HepG2 (cell line): ENCODE data around the gene RAD51D. TPM values are rescaled to one million over a fixed set of nuclear protein-coding genes. Genes with fewer than 3 reads are reported as not detected.

ENCODE experiments used
- KDM4B ChIP-seq: sonication (generic); formaldehyde crosslinking; IDR thresholded peaks from 2 replicates; pipeline ENCODE4 v1.4.0; 2020; ENCODE audit warnings: missing genetic modification reagents
- KLF11 ChIP-seq: IDR thresholded peaks from 2 replicates; pipeline ENCODE4 v1.6.1; 2016; ENCODE audit warnings: missing compliant biosample characterization
- LCORL ChIP-seq, 2 experiments: fragments of 450-650 bp in 1 of 2; sonication (generic) in 1 of 2; formaldehyde crosslinking in 1 of 2; IDR thresholded peaks; 2 replicates each; pipeline versions ENCODE4 v1.5.0 to v1.6.1; 2017 to 2020; ENCODE audit warnings: antibody characterized with exemption in 1 of 2, missing genetic modification reagents in 1 of 2
- MEF2D ChIP-seq: sonication (generic); formaldehyde crosslinking; IDR thresholded peaks from 2 replicates; pipeline ENCODE4 v1.5.1; 2020; ENCODE audit warnings: mild to moderate bottlenecking, missing genetic modification reagents
- MYPOP ChIP-seq: sonication (generic); formaldehyde crosslinking; IDR thresholded peaks from 2 replicates; pipeline ENCODE4 v1.8.1; 2023; ENCODE audit warnings: mild to moderate bottlenecking, moderate library complexity, missing genetic modification reagents
- NFIC ChIP-seq: IDR thresholded peaks from 2 replicates; pipeline ENCODE4 v1.6.1; 2012; ENCODE audit warnings: mild to moderate bottlenecking, low read length, inconsistent platforms
- NFKBIZ ChIP-seq: IDR thresholded peaks from 2 replicates; pipeline ENCODE4 v1.6.1; 2018; ENCODE audit warnings: missing genetic modification reagents, missing compliant biosample characterization
- SKIL ChIP-seq: sonication (generic); formaldehyde crosslinking; IDR thresholded peaks from 2 replicates; pipeline ENCODE4 v1.8.0; 2022; ENCODE audit warnings: missing genetic modification reagents, mild to moderate bottlenecking, moderate library complexity, borderline replicate concordance
- SP4 ChIP-seq: sonication (generic); formaldehyde crosslinking; IDR thresholded peaks from 2 replicates; pipeline ENCODE4 v1.8.1; 2023; ENCODE audit warnings: mild to moderate bottlenecking, missing genetic modification reagents
- STAG1 ChIP-seq: sonication (generic); formaldehyde crosslinking; IDR thresholded peaks from 2 replicates; pipeline ENCODE4 v1.4.0; 2020; ENCODE audit warnings: missing genetic modification reagents
- ZEB1 ChIP-seq: IDR thresholded peaks from 2 replicates; pipeline ENCODE4 v1.6.1; 2012; ENCODE audit warnings: mild to moderate bottlenecking, low read depth, inconsistent platforms; ENCODE audit not compliant: insufficient replicate concordance
- ZNF124 ChIP-seq: sonication (generic); formaldehyde crosslinking; IDR thresholded peaks from 2 replicates; pipeline ENCODE4 v1.4.0; 2020; ENCODE audit warnings: missing genetic modification reagents
- ZNF253 ChIP-seq: sonication (generic); formaldehyde crosslinking; IDR thresholded peaks from 2 replicates; pipeline ENCODE4 v1.8.0; 2022; ENCODE audit warnings: mild to moderate bottlenecking, missing genetic modification reagents, borderline replicate concordance
- ZNF430 ChIP-seq: sonication (generic); formaldehyde crosslinking; IDR thresholded peaks from 2 replicates; pipeline ENCODE4 v1.9.0; 2021; ENCODE audit warnings: mild to moderate bottlenecking, missing genetic modification reagents
- ZNF570 ChIP-seq: sonication (generic); formaldehyde crosslinking; IDR thresholded peaks from 2 replicates; pipeline ENCODE4 v1.4.0; 2020; ENCODE audit warnings: mild to moderate bottlenecking, missing genetic modification reagents, borderline replicate concordance
- ZNF83 ChIP-seq: sonication (generic); formaldehyde crosslinking; IDR thresholded peaks from 2 replicates; pipeline ENCODE4 v1.4.0; 2020; ENCODE audit warnings: missing genetic modification reagents, mild to moderate bottlenecking, borderline replicate concordance
- polyA plus RNA-seq, 8 experiments: library from polyadenylated mRNA; depleted of rRNA in 3 of 8; stranded (reverse) in 7 of 8; unstranded in 1 of 8; fragments of >200 nt; fragmentation: Illumina TruSeq in 4 of 8; extraction: Trizol in 4 of 8; gene quantifications; 2 replicates each; pipeline versions ENCODE4 v1.2.1 to v1.2.3, GENCODE V29; 2011 to 2016; ENCODE audit warnings: low read depth in 4 of 8, missing spikeins in 1 of 8, mixed read lengths in 1 of 8; ENCODE audit not compliant: insufficient read depth in 1 of 8
- total RNA-seq, 5 experiments: library from RNA; depleted of rRNA; stranded (reverse); fragments of >200 nt; fragmentation: Illumina TruSeq; extraction: Trizol; gene quantifications; 2 replicates each; pipeline ENCODE4 v1.2.3, GENCODE V29; 2016; ENCODE audit warnings: low read depth in 1 of 5

The RAD51D gene
- total and polyA plus RNA-seq, 2 of the 13 experiments (the other 11 are each of a cell fraction or from before 2014, with no cell fraction given) = 6.7 to 13.1 TPM

GRCh38 chr17:35141681-35142466 lies 22.2 kb upstream of the RAD51D start, which contains the start of gene NLE1 (continued):
- no peak for TF ChIP-seq ZEB1
- TF ChIP-seq MYPOP (CRISPR knock-in tag) = peak; percentile 66; the same call in 1 of the 2 replicates
- no peak for TF ChIP-seq LCORL (IDR thresholded peaks at IDR 0.05)
- no peak; the same call in 1 of the 2 replicates for TF ChIP-seq LCORL (CRISPR knock-in tag; IDR thresholded peaks at IDR 0.05)
- peak; percentile 65; the same call in 1 of the 2 replicates for TF ChIP-seq ZNF253 (CRISPR knock-in tag)
- TF ChIP-seq ZNF124 (CRISPR knock-in tag) = 0 out of 2 replicates have a peak, but pooled peaks have one; percentile 24
- no peak for TF ChIP-seq KLF11 (CRISPR knock-in tag)
- TF ChIP-seq NFKBIZ (CRISPR knock-in tag) = peak; percentile 66; the same call in 1 of the 2 replicates
- TF ChIP-seq ZNF430 (CRISPR knock-in tag) = peak; percentile 79; the same call in 1 of the 2 replicates
- no peak for TF ChIP-seq NFIC
- 0 out of 2 replicates have a peak, but pooled peaks have one; percentile 62 for TF ChIP-seq ZNF83 (CRISPR knock-in tag)
- TF ChIP-seq ZNF570 (CRISPR knock-in tag) = peak; percentile 51; the same call in 1 of the 2 replicates
- TF ChIP-seq SP4 (CRISPR knock-in tag) = peak; percentile 48; the same call in 1 of the 2 replicates
- TF ChIP-seq KDM4B (CRISPR knock-in tag) = peak; percentile 73; the same call in 1 of the 2 replicates
- TF ChIP-seq STAG1 (CRISPR knock-in tag) = peak; percentile 40
- peak; percentile 58; the same call in 1 of the 2 replicates for TF ChIP-seq MEF2D (CRISPR knock-in tag)
- TF ChIP-seq SKIL (CRISPR knock-in tag) = 0 out of 2 replicates have a peak, but pooled peaks have one; percentile 45
